ENCODE measurements around the gene ARRDC5.

ARRDC5 gene

DNA sequence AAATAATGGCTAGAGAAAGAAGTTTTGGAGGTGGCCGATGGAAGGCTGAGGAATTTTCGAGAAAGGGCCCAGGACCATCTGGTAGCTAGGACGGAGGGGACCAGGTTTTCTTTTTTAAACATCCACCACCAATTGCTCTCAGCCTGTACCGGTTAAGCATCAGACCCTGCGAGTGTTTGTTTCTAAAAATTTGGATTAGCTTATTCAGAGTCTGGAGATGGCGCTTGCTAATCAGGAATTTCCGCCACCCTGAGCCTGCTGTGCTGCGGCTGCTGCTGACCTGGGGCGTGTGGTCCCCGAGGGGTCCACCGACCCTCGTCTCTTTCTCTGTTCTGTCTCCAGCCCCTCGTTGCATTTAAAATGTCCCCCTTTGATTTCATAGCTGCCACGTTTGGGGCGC, 8.6 kb upstream of the ARRDC5 start:
- H3K4me3 Mint-ChIP-seq: peak overlapping the region; percentile 87
- peaks cover 9% of the 10 kb centered on the region for H3K27me3 Mint-ChIP-seq (ENCODE audit: low read depth, poor library complexity)
- H3K9me3 Mint-ChIP-seq: no peaks in the 10 kb centered on the region
- peak overlapping the region; percentile 25 for H3K27ac Mint-ChIP-seq
- TF ChIP-seq, protein P1, sequence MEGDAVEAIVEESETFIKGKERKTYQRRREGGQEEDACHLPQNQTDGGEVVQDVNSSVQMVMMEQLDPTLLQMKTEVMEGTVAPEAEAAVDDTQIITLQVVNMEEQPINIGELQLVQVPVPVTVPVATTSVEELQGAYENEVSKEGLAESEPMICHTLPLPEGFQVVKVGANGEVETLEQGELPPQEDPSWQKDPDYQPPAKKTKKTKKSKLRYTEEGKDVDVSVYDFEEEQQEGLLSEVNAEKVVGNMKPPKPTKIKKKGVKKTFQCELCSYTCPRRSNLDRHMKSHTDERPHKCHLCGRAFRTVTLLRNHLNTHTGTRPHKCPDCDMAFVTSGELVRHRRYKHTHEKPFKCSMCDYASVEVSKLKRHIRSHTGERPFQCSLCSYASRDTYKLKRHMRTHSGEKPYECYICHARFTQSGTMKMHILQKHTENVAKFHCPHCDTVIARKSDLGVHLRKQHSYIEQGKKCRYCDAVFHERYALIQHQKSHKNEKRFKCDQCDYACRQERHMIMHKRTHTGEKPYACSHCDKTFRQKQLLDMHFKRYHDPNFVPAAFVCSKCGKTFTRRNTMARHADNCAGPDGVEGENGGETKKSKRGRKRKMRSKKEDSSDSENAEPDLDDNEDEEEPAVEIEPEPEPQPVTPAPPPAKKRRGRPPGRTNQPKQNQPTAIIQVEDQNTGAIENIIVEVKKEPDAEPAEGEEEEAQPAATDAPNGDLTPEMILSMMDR (IDR thresholded peaks at IDR 0.05): no peak
- H3K36me3 Mint-ChIP-seq (ENCODE audit: low read depth): peaks cover 39% of the 10 kb centered on the region
- DNase-seq: no peak
- H3K4me1 Mint-ChIP-seq: peaks cover 53% of the 10 kb centered on the region

DNA sequence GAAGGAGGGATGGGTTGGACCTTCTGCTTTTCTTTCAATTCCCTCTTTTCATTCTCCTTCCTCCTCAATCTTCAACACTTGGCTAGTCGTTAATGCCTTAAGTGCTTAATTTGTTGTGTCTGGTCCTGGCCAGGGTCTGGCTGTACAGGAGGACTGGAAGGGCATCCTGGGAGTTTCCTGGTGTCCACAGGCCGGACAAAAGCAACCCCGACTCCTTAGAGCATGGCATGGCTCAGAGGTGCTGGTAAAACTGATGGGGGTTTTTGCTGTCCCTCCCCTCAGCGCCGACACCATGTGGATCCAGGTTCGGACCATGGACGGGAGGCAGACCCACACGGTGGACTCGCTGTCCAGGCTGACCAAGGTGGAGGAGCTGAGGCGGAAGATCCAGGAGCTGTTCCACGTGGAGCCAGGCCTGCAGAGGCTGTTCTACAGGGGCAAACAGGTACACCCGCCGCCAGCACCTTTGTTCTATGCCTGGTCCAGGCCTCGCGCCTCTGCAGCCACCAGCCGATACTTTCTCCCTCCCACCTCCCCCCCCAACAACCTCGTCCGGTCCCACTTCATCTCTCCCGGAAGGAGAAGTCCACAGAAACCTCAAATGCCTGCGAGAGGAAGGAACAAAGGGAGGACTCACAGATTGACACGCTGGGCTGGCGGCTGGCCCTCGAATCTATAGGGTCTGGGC, 8.0 kb upstream of the ARRDC5 start:
- DNase-seq: peak; percentile 19
- peaks cover 53% of the 10 kb centered on the region for H3K4me1 Mint-ChIP-seq
- peaks cover 14% of the 10 kb centered on the region for H3K27me3 Mint-ChIP-seq (ENCODE audit: low read depth, poor library complexity)
- peak overlapping the region; percentile 25 for H3K27ac Mint-ChIP-seq
- H3K4me3 Mint-ChIP-seq: peak overlapping the region; percentile 87
- peaks cover 33% of the 10 kb centered on the region for H3K36me3 Mint-ChIP-seq (ENCODE audit: low read depth)
- no peaks in the 10 kb centered on the region for H3K9me3 Mint-ChIP-seq
- TF ChIP-seq, protein P1 (IDR thresholded peaks at IDR 0.05): no peak

- DNase-seq: peak; percentile 95
- Mint-ChIP-seq H3K27me3 (ENCODE audit: low read depth, poor library complexity) (peaks cover 16% of the 10 kb centered on the region), H3K4me3 (peak overlapping the region; percentile 87), H3K4me1 (peaks cover 53% of the 10 kb centered on the region), H3K9me3 (no peaks in the 10 kb centered on the region), H3K27ac (no peak overlapping the region), H3K36me3 (ENCODE audit: low read depth) (peaks cover 28% of the 10 kb centered on the region)
- TF ChIP-seq, protein P1 (IDR thresholded peaks at IDR 0.05): no peak
Observed at GRCh38 chr19:4909897-4910593, 7.3 kb upstream of the ARRDC5 start.

DNA sequence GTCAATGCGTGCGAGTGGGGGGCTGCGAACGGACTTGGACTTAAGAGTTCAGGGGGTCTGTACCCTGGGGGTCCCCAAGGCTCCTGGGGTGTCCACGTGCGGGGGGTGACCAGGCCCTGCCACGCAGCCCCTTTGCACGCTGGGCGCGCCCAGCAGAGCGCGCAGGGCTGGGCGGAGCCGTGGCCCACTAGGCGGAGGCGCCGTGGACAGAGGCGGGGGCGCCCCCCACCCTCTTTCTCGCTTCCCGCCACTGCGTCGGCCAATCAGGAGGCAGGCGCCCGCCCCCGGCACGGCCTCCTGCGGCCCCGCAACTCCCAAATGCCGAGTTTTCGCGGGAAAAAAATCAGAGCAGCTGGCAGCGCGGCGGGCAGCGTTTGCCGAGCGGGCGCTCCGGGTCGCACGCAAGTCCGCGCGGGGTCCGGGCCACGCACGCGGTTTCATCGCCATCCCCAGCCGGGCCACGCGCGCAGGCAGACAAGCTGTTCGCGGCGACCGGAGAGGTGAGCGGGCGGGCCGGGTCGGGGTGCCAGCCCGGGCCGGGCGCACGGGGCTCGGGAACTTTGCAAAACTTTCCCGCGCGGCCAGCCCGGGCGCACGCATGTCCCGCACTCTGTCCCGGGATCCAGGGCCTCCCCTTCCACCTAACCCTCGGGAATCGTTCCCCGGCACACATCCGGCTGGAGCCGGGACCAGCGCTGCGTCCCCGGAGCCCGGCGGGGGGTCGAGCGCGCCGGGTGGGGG, 6.6 kb upstream of the ARRDC5 start, which contains the start of gene UHRF1:
Gene UHRF1, plus strand, starts transcription at position 346 of the 741 bp plus-strand sequence. CDS start 1,385 bp downstream, outside the sequence.
- H3K36me3 Mint-ChIP-seq (ENCODE audit: low read depth): peaks cover 22% of the 10 kb centered on the region
- H3K27ac Mint-ChIP-seq: peak within 1 kb of the TSS; percentile 90
- DNase-seq: peak; percentile 58
- H3K27me3 Mint-ChIP-seq (ENCODE audit: low read depth, poor library complexity): peaks cover 19% of the 10 kb centered on the region
- peaks cover 47% of the 10 kb centered on the region for H3K4me1 Mint-ChIP-seq
- peak within 1 kb of the TSS; percentile 87 for H3K4me3 Mint-ChIP-seq
- TF ChIP-seq, protein P1 (IDR thresholded peaks at IDR 0.05): no peak
- H3K9me3 Mint-ChIP-seq: no peaks in the 10 kb centered on the region

DNA sequence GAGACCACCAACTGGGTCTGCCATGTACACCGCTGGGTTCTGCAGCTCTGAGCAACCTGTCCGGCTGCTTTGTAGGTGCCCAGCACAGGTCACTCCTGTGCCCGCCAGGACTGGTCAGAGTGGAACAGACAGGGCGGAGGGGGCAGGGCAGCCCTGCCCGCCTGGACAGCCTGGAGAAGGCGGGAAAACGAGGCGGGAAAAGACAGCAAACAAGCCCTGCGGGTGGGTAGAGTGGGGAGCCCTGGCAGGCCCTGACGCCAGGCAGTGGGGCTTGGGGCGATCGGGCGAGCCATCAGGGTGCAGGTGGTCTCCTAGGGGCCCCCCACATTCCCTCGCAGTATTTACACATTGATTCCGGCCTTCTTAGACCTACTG, 6.1 kb upstream of the ARRDC5 start:
- peaks cover 42% of the 10 kb centered on the region for H3K4me1 Mint-ChIP-seq
- peaks cover 17% of the 10 kb centered on the region for H3K36me3 Mint-ChIP-seq (ENCODE audit: low read depth)
- H3K9me3 Mint-ChIP-seq: no peaks in the 10 kb centered on the region
- peak; percentile 36 for DNase-seq
- TF ChIP-seq, protein P1 (IDR thresholded peaks at IDR 0.05): no peak
- peak overlapping the region; percentile 75 for H3K4me3 Mint-ChIP-seq
- H3K27ac Mint-ChIP-seq: peak overlapping the region; percentile 90
- peaks cover 19% of the 10 kb centered on the region for H3K27me3 Mint-ChIP-seq (ENCODE audit: low read depth, poor library complexity)

Measured in nephron progenitor cell (in vitro differentiated cells).